ENCODE data around the gene HSD17B8. TPM values are rescaled to one million over a fixed set of nuclear protein-coding genes. Genes with fewer than 3 reads are reported as not detected.

Gene HSD17B8
- total and polyA plus RNA-seq, 2 experiments from 2014 or later: 4.3 to 8.9 TPM

DNA sequence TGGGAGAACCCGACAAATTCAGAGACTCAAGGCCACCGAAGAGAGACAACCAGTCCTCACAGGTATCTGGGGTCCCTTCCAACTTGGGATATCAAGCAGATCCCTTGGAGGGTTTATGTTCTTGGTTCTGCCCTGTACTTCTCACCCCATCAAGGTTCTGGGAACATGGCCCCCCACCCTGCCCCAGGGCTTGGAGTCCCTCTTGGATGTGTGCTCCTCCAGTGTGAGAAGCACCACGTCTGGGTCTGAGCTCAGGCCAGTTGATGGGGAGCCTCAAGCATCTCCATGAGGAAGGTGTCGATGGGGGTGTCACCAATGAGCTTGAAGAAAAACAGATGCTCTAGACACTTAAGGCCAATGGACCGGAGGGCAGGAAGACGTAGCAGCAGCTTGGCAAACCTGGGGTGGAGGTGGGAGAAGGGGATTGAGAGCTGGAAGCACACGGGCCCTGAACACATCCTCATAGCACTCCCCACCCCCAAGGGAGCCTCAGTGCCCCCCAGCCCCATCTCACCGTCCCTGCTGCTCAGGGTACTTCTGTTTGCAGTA, 9.9 kb upstream of the HSD17B8 start:
- Histone ChIP-seq H4K20me1 (replicated peaks; ENCODE audit: insufficient read depth) (peaks cover 7% of the 10 kb centered on the region), H3K79me2 (replicated peaks; ENCODE audit: insufficient read depth) (peaks cover 3% of the 10 kb centered on the region), H3K4me1 (ENCODE audit: insufficient read depth) (peaks cover 13% of the 10 kb centered on the region), H3K27ac (ENCODE audit: low read depth) (no peak overlapping the region), H3K4me2 (no peak overlapping the region), H3K27me3 (ENCODE audit: insufficient read depth) (peaks cover 26% of the 10 kb centered on the region), H3F3A (replicated peaks; ENCODE audit: low read depth) (0 out of 2 replicates have a peak, but pooled peaks cover 7% of the 10 kb centered on the region), H2AFZ (no peak overlapping the region), H3K4me3 (no peak overlapping the region), H3K36me3 (ENCODE audit: insufficient read depth) (no peaks in the 10 kb centered on the region; the same call in 1 of the 2 replicates), H3K9me2 (ENCODE audit: insufficient read depth) (no peaks in the 10 kb centered on the region)
- Mint-ChIP-seq H3K9me3 (no peaks in the 10 kb centered on the region; the same call in 2 of the 3 replicates), H3K4me3 (no peak overlapping the region; the same call in 2 of the 3 replicates), H3K27me3 (ENCODE audit: insufficient read depth, low read depth, poor library complexity) (peaks cover 22% of the 10 kb centered on the region), H3K36me3 (ENCODE audit: low read depth) (peaks cover 23% of the 10 kb centered on the region), H3K4me1 (peaks cover 37% of the 10 kb centered on the region), H3K27ac (no peak overlapping the region)
- TF ChIP-seq EZH2 (IDR thresholded peaks at IDR 0.05; ENCODE audit: low read depth, unreplicated experiment) (no peak), ZNF114 (CRISPR knock-in tag; IDR thresholded peaks at IDR 0.05) (no peak), EZH2phosphoT487 (IDR thresholded peaks at IDR 0.05; ENCODE audit: unreplicated experiment) (no peak), NANOG (IDR thresholded peaks at IDR 0.05; ENCODE audit: borderline replicate concordance) (no peak), ETS1 (IDR thresholded peaks at IDR 0.05) (no peak), STAT1 (IDR thresholded peaks at IDR 0.05; ENCODE audit: unreplicated experiment) (no peak), CTCF (conservative IDR thresholded peaks at IDR 0.05; ENCODE audit: low read depth in 2 of 2) (no peak), JUNB (IDR thresholded peaks at IDR 0.05; ENCODE audit: unreplicated experiment) (no peak), CREB1 (CRISPR knock-in tag; IDR thresholded peaks at IDR 0.05; ENCODE audit: low read depth) (no peak), ZNF462 (CRISPR knock-in tag; IDR thresholded peaks at IDR 0.05) (no peak)
- DNase-seq (ENCODE audit: low spot score): no peak
- no peak for ATAC-seq

All from GM23338 (cell line).